ENCODE results near the gene JMJD6.
"Not testable (repeated sequence)": the region's sequence is repeated elsewhere in the genome, so short reads cannot be mapped to it uniquely, and the experiment has no call there.

JMJD6 gene

GRCh38 chr17:76736349-76737081 is 10.1 kb upstream of the JMJD6 start:
- DNase-seq, result no peak

- no peak for DNase-seq
Observed at GRCh38 chr17:76735586-76736348, 9.4 kb upstream of the JMJD6 start.

DNA sequence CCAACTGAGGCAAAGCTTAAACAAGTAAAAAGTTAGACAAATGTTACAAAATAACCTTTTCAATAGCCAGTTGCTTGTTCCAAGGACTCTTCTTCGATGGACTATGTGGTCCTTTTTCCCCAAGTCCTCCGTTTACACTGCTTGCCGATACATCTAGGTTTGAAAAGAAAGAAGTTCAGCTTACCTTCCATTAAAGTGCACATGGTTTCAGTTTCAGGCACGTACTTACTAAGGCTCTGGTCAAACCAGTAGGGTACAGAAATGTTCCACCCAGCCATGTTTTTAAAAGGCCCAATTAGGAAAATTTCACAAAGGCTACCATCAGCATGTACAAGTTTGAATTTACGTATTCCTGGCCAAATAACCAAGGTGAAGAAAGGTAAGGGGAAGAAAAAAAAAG is 8.6 kb upstream of the JMJD6 start:
- no peak for DNase-seq

DNA sequence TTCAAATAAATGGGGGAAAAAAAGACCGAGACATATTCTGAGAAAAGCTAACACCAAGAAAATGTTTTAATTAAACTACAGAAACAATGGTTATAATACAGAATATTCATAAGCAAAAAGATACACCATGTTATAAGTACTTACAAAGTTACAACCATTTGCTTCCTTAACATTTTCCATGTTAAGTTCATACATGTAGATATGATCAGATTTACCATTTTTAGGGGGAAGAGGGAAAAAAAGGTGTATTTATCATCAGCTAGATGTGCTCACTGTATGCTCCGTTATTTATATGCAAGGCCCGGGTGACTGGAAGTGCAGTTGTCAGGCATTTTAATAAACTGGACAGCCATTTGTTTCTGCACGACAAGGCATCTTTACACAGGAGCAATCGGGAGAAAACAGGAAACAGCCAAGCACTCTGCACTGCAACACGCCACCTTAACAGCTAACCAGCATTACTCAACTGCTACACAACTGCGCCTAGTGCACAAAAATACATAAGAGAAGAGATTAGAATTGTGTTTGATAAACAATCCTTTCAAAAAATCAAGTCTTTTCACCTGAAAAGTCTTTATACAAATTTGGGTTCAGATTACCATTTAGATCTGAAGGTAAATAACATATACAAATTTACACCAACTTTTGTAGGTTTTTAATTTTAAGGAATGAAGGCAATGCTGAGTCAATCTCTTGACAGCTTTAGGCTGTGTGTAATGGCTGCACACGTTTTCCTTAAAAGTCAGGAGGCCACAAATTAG is 7.9 kb upstream of the JMJD6 start:
- DNase-seq, result no peak

DNA sequence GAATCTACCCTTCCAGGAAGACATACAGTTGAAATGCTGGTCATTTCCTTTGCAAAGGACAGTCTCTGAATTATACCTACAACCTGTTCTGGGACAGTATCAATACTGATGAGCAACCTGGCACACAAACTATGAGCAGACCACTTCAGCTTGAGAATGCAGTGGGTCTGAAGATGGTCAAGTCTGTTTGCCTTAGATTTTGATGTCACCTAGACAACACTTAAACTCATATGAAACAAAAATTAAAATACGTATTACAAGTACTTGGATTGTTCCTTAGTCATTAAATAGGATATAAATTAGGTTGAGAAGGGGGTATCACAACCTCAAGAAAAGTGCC is 7.2 kb upstream of the JMJD6 start:
- no peak for DNase-seq

GRCh38 chr17:76732734-76733617 is 6.6 kb upstream of the JMJD6 start:
- no peak for DNase-seq

DNA sequence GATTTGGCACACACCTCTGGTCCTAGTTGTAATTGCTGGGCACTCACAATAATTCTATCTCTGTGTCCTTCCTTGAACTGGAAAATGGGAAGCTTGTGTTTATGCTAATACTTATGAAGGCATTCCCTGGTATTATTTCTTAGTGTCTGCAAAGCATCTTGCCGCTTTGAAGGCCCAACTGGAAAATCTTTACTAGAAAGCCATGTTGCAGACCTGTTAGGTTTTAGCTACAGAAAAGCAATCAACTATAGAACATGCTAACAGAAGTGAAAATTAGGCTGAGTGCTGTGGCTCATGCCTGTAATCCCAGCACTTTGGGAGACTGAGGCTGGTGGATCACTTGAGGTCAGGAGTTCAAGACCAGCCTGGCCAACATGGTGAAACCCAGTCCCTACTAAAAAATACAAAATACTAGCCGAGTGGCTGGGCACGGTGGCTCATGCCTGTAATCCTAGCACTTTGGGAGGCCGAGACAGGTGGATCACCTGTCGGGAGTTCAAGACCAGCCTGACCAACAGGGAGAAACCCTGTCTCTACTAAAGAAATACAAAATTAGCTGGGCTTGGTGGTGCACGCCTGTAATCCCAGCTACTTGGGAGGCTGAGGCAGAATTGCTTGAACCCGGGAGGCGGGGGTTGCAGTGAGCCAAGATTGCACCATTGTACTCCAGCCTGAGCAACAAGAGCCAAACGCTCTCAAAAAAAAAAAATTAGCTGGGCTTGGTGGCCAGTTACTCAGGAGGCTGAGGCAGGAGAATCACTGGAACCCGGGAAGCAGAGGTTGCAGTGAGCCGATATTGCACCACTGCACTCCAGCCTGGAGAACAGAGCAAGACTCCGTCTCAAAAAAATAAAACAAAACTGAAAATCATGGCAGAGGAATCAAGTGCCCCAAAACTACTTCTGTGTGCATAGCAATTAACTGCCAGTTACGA is 5.7 kb upstream of the JMJD6 start:
- not testable (repeated sequence) for DNase-seq

DNA sequence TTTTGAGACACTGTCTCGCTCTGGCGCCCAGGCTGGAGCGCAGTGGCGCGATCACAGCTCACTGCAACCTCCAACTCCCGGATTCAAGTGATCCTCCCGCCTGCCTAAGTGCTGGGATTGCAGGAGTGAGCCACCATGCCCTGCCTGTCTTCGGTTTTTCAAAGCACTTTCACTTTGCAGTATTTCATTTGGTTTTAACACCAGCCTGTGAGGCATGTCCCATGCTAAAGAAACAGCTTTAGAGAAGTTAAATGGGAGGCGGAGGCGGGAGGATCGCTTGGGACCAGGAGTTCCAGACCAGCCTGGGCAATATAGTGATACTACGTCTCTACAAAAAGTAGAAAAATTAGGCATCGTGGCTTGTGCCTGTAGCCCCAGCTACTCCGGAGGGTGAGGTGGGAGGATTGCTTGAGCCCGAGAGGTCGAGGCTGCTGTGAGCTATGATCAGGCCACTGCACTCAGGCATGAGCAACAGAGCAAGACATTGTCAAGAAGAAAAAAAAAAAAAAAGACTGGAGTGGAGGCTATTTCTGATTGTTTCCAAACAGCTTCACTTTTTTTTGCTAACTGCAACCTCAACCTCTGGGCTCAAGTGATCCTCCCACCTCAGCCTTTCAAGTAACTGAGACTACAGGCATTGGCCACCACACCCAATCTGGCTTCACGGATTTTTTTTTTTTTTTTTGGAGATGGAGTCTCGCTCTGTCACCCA is 1.5 kb upstream of the JMJD6 start:
- DNase-seq, result no peak

GRCh38 chr17:76726776-76727718 is 641 bp upstream of the JMJD6 start, which contains the start of gene METTL23:
METTL23 (plus strand) TSS chr17:76726839; CDS start chr17:76729711, 2,872 bp downstream.
- DNase-seq, result peak; percentile 78

- peak; percentile 73 for DNase-seq
Observed at GRCh38 chr17:76725580-76726230, 701 bp downstream of the JMJD6 start.

DNA sequence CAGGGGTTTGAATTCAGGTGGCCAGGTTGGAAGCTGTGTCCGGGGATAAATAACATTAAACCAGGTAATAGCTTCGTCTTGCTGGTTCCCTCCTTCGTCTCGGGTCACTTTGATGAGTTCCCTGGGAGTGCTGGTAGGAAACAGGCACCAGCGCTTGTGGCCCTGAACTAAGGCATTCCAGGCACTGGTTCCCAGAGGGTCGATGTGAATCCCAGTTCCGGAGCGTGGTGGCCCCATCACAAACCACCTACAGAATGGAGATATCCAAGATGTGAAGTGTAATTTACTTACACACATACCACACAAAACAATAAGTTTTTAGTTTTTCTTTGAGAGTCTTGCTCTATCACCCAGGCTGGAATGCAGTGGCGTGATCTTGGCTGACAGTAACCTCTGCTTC is 2.6 kb downstream of the JMJD6 start:
- DNase-seq, result no peak

- not testable (repeated sequence) for DNase-seq
Observed at GRCh38 chr17:76722977-76723376, 3.4 kb downstream of the JMJD6 start.

DNA sequence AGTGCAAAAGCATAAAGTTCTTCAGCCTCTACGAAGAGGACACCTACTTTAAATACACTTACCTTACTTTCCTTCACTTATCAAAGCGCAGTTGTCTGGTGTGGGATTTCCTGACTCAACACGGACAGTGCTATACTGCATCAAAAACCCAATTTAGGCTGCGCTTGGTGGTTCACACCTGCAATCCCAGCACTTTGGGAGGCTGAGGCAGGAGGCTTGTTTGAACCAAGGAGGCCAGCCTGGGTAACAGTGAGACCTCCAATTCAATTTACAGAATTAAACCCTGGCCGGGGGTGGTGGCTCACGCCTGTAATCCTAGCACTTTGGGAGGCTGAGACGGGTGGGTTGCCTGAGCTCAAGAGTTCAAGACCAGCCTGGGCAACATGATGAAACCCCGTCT is 4.1 kb downstream of the JMJD6 start:
- no peak for DNase-seq

DNA sequence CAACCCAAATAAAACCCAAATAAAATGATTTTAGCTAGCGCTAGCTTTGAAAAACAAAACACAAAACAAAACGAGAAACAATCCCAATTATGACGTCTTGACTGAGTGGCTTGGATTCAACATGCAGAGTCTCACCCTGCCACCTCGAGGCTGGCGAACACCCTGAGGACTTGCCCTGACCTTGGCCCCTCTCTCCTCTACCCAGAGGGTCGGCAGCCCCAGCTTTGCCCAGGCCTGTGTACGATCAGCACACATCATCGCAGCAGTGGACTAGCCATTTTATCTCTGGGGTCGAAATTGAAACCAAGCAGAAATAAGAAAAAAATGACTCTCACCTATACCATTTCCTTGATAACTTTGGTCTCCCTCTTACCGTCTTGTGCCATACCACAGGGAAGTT is 4.9 kb downstream of the JMJD6 start:
- DNase-seq, result no peak

GRCh38 chr17:76720941-76721340 is 5.5 kb downstream of the JMJD6 start:
- no peak for DNase-seq

- DNase-seq, result no peak
Observed at GRCh38 chr17:76720211-76720610, 6.2 kb downstream of the JMJD6 start.

DNA sequence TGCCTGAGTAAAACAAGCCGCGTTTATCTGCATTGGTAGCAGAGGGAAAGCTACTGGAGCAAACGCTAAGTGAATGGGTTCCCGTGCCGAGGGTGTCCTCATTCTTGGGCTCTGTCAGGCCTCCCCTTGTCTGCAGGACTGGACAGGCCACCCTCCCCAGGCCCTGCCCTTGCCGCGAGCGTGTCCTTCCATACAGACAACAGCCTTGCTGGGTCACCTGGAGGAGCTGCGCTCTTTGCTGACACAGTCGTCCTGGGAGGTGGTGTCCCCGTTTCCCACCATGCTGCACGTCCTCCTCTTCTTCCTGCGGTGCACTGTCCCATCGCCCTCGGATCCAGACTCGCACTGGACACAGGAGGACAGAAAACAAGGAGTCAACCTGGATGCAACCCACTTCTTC is 7.9 kb downstream of the JMJD6 start:
- no peak for DNase-seq

DNA sequence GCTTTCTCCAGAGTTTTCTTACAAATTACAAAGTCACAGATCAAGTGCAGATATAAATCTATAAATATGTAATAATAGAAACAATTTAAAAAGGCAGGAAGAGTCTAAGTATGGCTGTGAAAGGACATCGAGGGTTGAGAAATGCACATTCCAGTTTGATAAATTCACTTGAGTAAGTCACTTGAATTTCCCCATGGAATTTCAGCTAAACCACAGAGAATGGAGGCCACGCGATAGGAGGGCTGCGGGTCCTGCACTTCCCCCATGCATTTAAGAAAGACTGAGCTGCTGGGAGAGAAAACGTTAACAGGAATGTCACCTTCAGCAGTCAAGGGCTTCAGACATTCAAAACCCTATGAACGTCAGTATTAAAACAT is 9.6 kb downstream of the JMJD6 start:
- no peak for DNase-seq

- no peak for DNase-seq
Observed at GRCh38 chr17:76716146-76716838, 10.1 kb downstream of the JMJD6 start.
